ENCODE measurements around the gene SLMAP. TPM values are rescaled to one million over a fixed set of nuclear protein-coding genes. Genes with fewer than 3 reads are reported as not detected.

Gene SLMAP
- total and polyA plus RNA-seq, 2 of the 4 experiments (the other 2 are of a cell fraction), result 15.5 to 26.5 TPM

DNA sequence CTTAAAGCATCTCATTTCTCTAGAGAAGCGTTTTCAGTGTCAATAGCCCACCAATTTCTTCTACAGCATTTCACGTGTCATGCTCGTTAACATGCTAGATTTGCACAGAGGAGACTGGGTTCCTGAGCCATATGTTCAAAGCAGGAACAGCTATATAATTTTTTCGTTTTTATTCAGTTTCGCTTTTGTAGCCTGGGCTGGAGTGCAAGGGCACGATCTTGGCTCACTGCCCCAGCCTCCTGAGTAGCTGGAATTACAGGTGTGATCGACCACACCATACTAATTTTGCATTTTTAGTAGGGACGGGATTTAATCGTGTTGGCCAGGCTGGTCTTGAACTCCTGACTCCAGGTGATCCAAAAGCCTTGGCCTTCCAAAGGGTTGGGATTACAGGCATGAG, 6.6 kb upstream of the SLMAP start:
- in situ Hi-C loops (cut with MboI; ENCODE audit: low sequenced_read_pairs), result no loop called here
- TF ChIP-seq MAZ (IDR thresholded peaks at IDR 0.05; ENCODE audit: borderline replicate concordance, low read depth, low read length), result no peak
- no peak for TF ChIP-seq CEBPB (IDR thresholded peaks at IDR 0.05; ENCODE audit: low read depth, low read length)
- TF ChIP-seq, protein P1, sequence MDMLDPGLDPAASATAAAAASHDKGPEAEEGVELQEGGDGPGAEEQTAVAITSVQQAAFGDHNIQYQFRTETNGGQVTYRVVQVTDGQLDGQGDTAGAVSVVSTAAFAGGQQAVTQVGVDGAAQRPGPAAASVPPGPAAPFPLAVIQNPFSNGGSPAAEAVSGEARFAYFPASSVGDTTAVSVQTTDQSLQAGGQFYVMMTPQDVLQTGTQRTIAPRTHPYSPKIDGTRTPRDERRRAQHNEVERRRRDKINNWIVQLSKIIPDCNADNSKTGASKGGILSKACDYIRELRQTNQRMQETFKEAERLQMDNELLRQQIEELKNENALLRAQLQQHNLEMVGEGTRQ (IDR thresholded peaks at IDR 0.05; ENCODE audit: low read depth, low read length), result no peak
- TF ChIP-seq, protein P2, sequence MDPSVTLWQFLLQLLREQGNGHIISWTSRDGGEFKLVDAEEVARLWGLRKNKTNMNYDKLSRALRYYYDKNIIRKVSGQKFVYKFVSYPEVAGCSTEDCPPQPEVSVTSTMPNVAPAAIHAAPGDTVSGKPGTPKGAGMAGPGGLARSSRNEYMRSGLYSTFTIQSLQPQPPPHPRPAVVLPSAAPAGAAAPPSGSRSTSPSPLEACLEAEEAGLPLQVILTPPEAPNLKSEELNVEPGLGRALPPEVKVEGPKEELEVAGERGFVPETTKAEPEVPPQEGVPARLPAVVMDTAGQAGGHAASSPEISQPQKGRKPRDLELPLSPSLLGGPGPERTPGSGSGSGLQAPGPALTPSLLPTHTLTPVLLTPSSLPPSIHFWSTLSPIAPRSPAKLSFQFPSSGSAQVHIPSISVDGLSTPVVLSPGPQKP (IDR thresholded peaks at IDR 0.05; ENCODE audit: borderline replicate concordance, low read depth, low read length), result no peak
- TF ChIP-seq MXI1 (IDR thresholded peaks at IDR 0.05; ENCODE audit: borderline replicate concordance, low read depth, low read length), result no peak
- no peak for TF ChIP-seq MAFK (IDR thresholded peaks at IDR 0.05; ENCODE audit: low read depth, low read length)
- no peak for TF ChIP-seq RAD21 (IDR thresholded peaks at IDR 0.05; ENCODE audit: low read length)
- no peak for TF ChIP-seq POLR2A (IDR thresholded peaks at IDR 0.05; ENCODE audit: low read depth, low read length)
- TF ChIP-seq NFE2L2 (IDR thresholded peaks at IDR 0.05; ENCODE audit: low read depth, low read length), result no peak
- TF ChIP-seq CHD1 (IDR thresholded peaks at IDR 0.05; ENCODE audit: low read depth, low read length), result no peak
- TF ChIP-seq RFX5 (IDR thresholded peaks at IDR 0.05; ENCODE audit: low read depth, low read length), result no peak
- no peak for TF ChIP-seq SMC3 (IDR thresholded peaks at IDR 0.05; ENCODE audit: low read depth, low read length)
- Histone ChIP-seq H3K14ac (replicated peaks; ENCODE audit: low read depth, low read length) (no peak overlapping the region), H2BK20ac (ENCODE audit: low read depth, low read length) (no peak overlapping the region), H3K9me3 (ENCODE audit: control insufficient read depth, insufficient read depth, low read length) (no peaks in the 10 kb centered on the region), H3K27ac (ENCODE audit: insufficient read depth, low read length) (no peak overlapping the region), H3K4ac (ENCODE audit: low read depth, low read length) (no peak overlapping the region), H2AK9ac (replicated peaks; ENCODE audit: low read depth, low read length, poor library complexity) (no peak overlapping the region), H2BK5ac (ENCODE audit: low read depth, low read length, poor library complexity, severe bottlenecking) (no peak overlapping the region), H3K4me3 (ENCODE audit: insufficient read depth, low read depth, low read length) (no peak overlapping the region), H3K9me1 (ENCODE audit: insufficient read depth, low read length) (peaks cover 3% of the 10 kb centered on the region; the same call in 1 of the 2 replicates), H3K56ac (ENCODE audit: extremely low read depth, insufficient read depth, low read length) (no peak overlapping the region), H2AFZ (replicated peaks; ENCODE audit: low read length, poor library complexity) (no peak overlapping the region), H3K18ac (ENCODE audit: low read depth, low read length) (no peak overlapping the region), H2BK120ac (ENCODE audit: low read depth, low read length) (no peak overlapping the region), H4K8ac (ENCODE audit: low read depth in 2 of 2, low read length in 2 of 2) (no peak overlapping the region), H2BK15ac (ENCODE audit: low read depth, low read length) (no peak overlapping the region), H3K36me3 (ENCODE audit: control insufficient read depth, insufficient read depth, low read length) (no peaks in the 10 kb centered on the region), H3K9ac (ENCODE audit: low read depth, low read length) (no peak overlapping the region), H3K4me1 (ENCODE audit: control insufficient read depth, insufficient read depth, low read length) (no peaks in the 10 kb centered on the region), H4K5ac (ENCODE audit: low read depth, low read length) (no peak overlapping the region), H3K79me1 (ENCODE audit: low read depth in 1 of 2, low read length in 2 of 2) (0 out of 4 replicates have a peak, but pooled peaks cover 0 to under 1% of the 10 kb centered on the region in 2 experiments), H4K20me1 (ENCODE audit: insufficient read depth, low read length) (no peaks in the 10 kb centered on the region), H3K4me2 (ENCODE audit: low read depth, low read length) (no peak overlapping the region), H4K91ac (ENCODE audit: insufficient read depth, low read depth, low read length) (no peak overlapping the region), H3K23ac (ENCODE audit: low read depth, low read length) (no peak overlapping the region), H2AK5ac (ENCODE audit: low read depth, low read length) (no peak overlapping the region), H3K27me3 (ENCODE audit: control insufficient read depth, insufficient read depth, low read length) (no peaks in the 10 kb centered on the region)
- dilution Hi-C loops (cut with HindIII; ENCODE audit: low sequenced_read_pairs, unreplicated experiment), result no loop called here
- ATAC-seq (ENCODE audit: low read depth) (no peak), DNase-seq (no peak)
- 90% methylated on average over 2 of the region's 9 CpGs; no CpG with 5 or more reads in 1 of the 2 experiments for WGBS, 2 experiments (ENCODE audit: extremely low coverage in 2 of 2, insufficient read length in 1 of 2)
- BruUV-seq (replicated peaks), result no TSS peak
- POLR2A ChIA-PET (ENCODE audit: unreplicated experiment), result no interaction called here
- CTCF ChIA-PET, result no interaction called here
- intact Hi-C loops (cut with micrococcal nuclease), result no loop called here
